Upper lobe of left lung (tissue), 4 donors: Measurements from ENCODE around the gene VPS36.

Experiments used
- EP300 ChIP-seq, 4 donors: sonication (generic); formaldehyde crosslinking; IDR thresholded peaks; one replicate each; pipeline ENCODE4 v1.5.1; 2017; ENCODE audit warnings: antibody characterized with exemption in 4 of 4, control low read depth in 2 of 4
- POLR2A ChIP-seq, 4 donors: fragments of 450-650 bp; IDR thresholded peaks; one replicate each; pipeline ENCODE4 v1.5.1; 2016 to 2017; ENCODE audit warnings: antibody characterized with exemption in 4 of 4, mild to moderate bottlenecking in 2 of 4
- TF ChIP-seq, protein P1 (sequence below), 6 experiments: fragments of 450-650 bp in 4 of 6; fragments of 200-600 bp in 2 of 6; sonication (generic) in 2 of 6; IDR thresholded peaks; one replicate each; pipeline ENCODE4 v1.5.1; 2016 to 2019; ENCODE audit warnings: antibody characterized with exemption in 6 of 6

- no peak for TF ChIP-seq EP300 (IDR thresholded peaks at IDR 0.05)
- TF ChIP-seq, protein P1, sequence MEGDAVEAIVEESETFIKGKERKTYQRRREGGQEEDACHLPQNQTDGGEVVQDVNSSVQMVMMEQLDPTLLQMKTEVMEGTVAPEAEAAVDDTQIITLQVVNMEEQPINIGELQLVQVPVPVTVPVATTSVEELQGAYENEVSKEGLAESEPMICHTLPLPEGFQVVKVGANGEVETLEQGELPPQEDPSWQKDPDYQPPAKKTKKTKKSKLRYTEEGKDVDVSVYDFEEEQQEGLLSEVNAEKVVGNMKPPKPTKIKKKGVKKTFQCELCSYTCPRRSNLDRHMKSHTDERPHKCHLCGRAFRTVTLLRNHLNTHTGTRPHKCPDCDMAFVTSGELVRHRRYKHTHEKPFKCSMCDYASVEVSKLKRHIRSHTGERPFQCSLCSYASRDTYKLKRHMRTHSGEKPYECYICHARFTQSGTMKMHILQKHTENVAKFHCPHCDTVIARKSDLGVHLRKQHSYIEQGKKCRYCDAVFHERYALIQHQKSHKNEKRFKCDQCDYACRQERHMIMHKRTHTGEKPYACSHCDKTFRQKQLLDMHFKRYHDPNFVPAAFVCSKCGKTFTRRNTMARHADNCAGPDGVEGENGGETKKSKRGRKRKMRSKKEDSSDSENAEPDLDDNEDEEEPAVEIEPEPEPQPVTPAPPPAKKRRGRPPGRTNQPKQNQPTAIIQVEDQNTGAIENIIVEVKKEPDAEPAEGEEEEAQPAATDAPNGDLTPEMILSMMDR (IDR thresholded peaks at IDR 0.05), result no peak
- TF ChIP-seq POLR2A (IDR thresholded peaks at IDR 0.05), result no peak
These were observed 4.2 kb downstream of the VPS36 start for GRCh38 chr13:52446265-52446664.
